Measurements from ENCODE around the gene NES.

The NES gene

DNA sequence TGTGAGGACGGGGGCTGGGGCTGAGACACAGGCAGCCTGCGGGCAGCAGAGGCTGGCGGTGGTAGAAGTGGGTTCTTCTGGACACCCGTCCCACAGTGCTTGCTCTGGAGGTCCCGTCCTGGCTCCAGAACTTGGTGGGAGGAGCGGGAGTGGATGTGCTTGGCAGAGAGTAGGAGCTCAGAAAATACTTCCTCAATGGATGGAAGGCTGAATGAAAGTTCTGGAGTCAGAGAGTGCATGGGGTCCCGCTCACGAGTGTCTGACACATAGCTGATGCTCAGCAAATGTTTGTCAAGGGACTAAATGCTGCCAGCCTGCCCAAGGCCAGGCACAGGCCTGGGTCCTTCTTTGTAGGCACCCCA lies 13.4 kb upstream of the NES start:
- DNase-seq (ENCODE audit: low read depth), result no peak
- TF ChIP-seq, protein P1, sequence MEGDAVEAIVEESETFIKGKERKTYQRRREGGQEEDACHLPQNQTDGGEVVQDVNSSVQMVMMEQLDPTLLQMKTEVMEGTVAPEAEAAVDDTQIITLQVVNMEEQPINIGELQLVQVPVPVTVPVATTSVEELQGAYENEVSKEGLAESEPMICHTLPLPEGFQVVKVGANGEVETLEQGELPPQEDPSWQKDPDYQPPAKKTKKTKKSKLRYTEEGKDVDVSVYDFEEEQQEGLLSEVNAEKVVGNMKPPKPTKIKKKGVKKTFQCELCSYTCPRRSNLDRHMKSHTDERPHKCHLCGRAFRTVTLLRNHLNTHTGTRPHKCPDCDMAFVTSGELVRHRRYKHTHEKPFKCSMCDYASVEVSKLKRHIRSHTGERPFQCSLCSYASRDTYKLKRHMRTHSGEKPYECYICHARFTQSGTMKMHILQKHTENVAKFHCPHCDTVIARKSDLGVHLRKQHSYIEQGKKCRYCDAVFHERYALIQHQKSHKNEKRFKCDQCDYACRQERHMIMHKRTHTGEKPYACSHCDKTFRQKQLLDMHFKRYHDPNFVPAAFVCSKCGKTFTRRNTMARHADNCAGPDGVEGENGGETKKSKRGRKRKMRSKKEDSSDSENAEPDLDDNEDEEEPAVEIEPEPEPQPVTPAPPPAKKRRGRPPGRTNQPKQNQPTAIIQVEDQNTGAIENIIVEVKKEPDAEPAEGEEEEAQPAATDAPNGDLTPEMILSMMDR (conservative IDR thresholded peaks at IDR 0.05; ENCODE audit: low read depth, low read length), result no peak
- H3K4me3 ChIP-seq (ENCODE audit: low read depth, low read length), result no peak overlapping the region

DNA sequence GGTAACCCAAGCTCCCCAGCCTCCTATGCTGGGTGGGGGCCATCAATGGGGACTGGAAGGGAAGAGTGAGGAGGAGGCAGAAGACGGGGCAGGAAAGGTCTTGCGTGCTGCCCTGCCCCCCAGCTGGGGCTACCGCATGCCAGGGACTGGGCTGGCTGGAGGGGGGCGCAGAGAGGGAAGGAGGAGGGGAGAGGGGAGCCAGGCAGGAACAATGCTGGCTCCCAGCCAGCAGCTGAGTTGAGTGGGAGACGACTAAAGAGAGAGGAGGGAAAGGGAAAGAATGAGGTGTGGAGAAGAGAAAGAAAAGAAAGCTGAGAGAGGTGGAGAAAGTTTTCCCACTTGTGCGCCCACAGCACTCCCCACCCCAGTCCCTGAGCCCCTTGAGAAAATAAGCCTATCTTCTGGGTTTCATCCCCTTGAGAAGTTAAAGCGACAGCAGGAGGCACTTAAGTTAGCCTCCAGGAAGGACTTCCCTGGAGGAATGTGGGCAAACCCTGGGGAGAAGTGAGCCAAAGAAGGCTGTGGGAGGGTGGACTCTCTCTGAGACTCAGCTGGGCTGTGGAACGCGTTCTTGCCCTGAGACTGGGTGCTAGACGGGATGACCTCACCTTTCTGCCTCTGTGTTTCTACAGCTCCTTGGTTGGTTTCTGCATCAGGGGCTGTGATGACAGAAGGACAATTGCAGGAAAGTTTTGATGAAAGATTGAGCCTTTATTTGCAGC lies 12.9 kb upstream of the NES start:
- H3K4me3 ChIP-seq (ENCODE audit: low read depth, low read length), result no peak overlapping the region
- TF ChIP-seq, protein P1 (conservative IDR thresholded peaks at IDR 0.05; ENCODE audit: low read depth, low read length), result no peak
- no peak for DNase-seq (ENCODE audit: low read depth)

DNA sequence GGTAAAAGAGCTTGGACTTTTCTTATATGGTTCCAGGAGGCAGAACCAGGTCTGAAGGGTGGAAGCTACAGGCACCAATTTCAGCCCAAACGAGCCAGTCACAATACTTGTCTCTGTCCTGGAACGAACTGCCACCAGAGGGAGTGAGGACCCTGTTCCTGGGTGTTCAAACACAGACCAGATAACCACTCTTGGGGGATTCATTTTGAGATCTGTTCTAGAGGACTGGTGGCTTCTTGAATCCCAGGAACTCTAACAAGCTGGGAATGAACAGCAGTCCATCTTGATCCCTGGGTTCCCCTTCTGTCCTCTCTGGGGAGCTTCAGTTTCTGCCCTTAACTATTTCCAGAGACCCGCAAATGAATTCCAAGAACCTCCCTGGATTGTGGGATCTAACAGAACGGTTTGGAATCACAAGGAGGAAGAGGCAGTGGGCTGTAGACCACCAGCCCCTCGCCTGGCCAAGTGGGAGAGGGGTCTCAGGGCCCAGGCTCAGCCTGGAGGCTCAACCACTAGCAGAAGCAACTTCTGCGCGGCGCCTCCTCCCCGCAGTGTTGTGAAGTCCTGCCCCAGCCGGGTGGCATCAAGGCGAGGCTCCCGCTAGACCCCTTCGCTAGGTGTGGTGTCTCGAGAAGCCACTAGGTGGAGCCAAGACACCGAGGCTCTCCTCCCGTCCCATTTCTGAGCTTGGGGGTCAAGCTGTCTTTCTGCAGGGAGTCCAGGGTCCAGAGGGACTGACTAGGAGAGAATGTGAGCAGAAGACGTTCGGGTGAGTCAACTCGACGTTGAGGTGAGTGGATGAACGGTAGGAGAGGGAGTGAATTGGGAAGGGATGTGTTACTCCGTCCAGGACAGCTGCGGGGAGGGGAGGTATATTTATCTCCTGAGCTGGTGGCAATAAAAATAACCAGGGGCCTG lies 12.1 kb upstream of the NES start:
- peak; percentile 81 for DNase-seq (ENCODE audit: low read depth)
- TF ChIP-seq, protein P1 (conservative IDR thresholded peaks at IDR 0.05; ENCODE audit: low read depth, low read length), result peak; percentile 98
- H3K4me3 ChIP-seq (ENCODE audit: low read depth, low read length), result peak overlapping the region; percentile 12

DNA sequence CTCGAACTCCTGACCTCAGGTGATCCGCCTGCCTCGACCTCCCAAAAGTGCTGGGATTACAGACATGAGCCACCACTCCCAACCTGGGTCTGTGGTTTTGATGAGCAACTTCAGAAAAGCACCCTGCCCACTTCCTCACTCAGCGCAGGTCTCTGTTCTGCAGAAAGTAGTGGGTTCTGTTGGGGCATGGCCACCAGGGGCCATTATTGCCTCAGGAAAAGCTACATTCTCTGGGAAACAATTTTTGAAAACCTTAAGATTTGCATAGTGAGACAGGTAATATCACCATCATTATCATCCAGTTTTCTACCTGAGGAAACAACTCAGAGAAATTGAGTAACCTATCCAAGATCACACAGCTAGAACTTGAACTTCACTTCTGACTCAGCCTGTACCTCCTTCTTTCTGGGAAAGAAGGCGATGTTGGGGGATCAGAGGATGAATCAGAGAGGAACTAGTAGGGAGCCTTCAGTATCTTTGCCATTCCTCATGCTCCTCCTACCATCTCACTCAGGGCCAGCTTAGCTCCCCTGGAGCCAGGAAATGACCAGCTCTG lies 7.1 kb upstream of the NES start:
- H3K4me3 ChIP-seq (ENCODE audit: low read depth, low read length), result no peak overlapping the region
- DNase-seq (ENCODE audit: low read depth), result peak; percentile 50
- TF ChIP-seq, protein P1 (conservative IDR thresholded peaks at IDR 0.05; ENCODE audit: low read depth, low read length), result peak; percentile 42

DNA sequence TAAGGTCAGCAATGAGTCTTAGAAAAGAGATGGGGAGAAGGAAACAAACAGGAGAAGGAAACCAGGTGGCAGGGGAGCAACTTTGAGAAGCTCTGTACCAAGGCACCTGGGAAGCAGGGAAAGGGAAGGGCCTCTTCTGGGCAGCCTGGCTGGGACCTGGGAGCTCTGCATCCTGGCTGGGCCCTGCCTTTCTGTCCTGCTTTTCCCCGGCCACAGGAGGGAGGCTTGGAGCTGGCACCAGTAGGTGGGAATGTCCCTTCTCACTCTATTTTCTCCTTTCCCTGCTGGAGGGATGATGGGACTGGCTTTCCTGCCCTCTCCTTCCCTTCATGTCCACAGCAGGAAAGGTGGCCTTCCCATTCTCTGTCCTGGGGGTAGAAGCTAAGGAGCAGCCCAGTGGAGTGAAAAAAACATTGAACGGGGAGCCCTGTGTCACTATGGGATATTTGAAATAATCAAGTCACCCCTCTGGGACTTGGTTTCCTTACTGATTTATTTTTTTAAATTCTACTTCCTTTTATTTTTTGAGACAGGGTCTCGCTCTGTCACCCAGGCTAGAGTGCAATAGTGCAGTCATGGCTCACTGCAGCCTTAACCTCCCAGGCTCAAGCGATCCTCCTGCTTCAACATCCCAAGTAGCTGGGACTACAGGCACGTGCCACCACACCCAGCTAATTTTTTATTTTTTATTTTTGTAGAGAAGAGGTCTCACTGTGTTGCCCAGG lies 5.1 kb upstream of the NES start:
- TF ChIP-seq, protein P1 (conservative IDR thresholded peaks at IDR 0.05; ENCODE audit: low read depth, low read length), result peak; percentile 2
- H3K4me3 ChIP-seq (ENCODE audit: low read depth, low read length), result no peak overlapping the region
- no peak for DNase-seq (ENCODE audit: low read depth)

DNA sequence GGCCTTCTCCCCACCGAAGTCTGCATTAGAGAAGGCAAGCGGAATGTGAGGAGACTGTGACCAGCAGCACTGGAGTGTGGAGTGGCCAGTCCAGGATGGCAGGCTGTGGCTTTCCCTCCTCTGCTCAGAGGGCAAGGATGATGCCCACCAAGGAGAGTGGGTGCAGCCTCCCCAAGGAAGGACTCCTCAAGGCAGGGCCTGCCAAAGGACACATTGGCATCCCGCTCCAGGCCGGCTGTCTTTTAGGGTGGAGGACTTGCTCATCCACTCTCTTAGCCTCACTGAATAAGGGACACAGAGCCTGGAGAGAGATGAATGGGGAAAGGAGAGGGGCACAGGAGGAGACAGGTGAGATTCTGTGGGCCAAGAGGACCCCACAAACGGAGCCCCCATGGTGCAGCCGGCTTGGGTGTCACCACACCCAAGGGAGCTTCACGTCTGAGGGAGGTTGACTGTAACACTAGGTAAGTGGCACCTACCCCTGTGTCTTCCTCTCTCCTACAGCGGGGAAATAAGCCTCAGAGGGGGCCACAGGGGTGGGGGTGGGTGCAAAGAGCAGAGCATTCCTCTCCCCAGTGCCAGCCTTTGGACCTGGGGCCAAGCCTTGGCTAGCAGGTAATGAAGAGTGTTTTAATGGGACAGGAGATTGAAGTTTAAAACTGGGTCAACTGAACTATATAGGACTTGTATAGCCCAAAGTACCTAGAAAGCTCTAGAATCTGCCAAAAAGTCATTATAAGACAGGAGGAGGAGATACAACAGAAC lies 4.2 kb upstream of the NES start:
- no peak overlapping the region for H3K4me3 ChIP-seq (ENCODE audit: low read depth, low read length)
- TF ChIP-seq, protein P1 (conservative IDR thresholded peaks at IDR 0.05; ENCODE audit: low read depth, low read length), result no peak
- DNase-seq (ENCODE audit: low read depth), result no peak
